Endothelial cell of umbilical vein (primary cell): ENCODE results near the gene P3H1. TPM values are rescaled to one million over a fixed set of nuclear protein-coding genes. Genes with fewer than 3 reads are reported as not detected.

ENCODE experiments used
- BruUV-seq: library from RNA; stranded (reverse); fragments of 400-500 nt; replicated peaks from 2 replicates; lab custom pipeline; 2021; lab: Mats Ljungman, UMichigan
- CTCF ChIA-PET: fragments of 300-600, 350-600 bp; sonication (Branson Sonifier 250); formaldehyde crosslinking; loops from one replicate; lab custom pipeline; 2021; ENCODE audit warnings: antibody characterized with exemption, inconsistent platforms; lab: Charles Lee
- POLR2A ChIA-PET: fragments of 300-600, 350-600 bp; sonication (Branson Sonifier 250); formaldehyde crosslinking; loops from one replicate; lab custom pipeline; 2021; ENCODE audit warnings: antibody characterized with exemption, inconsistent platforms; lab: Charles Lee
- DNase-seq: peaks from one replicate; pipeline ENCODE4 v3.0.0-alpha.2; 2011; ENCODE audit warnings: low read depth, low spot score
- FAIRE-seq: peaks from 2 replicates; lab custom pipeline; 2011; peaks lifted over from hg19 to GRCh38; lab: Jason Lieb, UNC
- H2AFZ ChIP-seq: 2 replicates; pipeline ENCODE4 v1.6.0; 2012; ENCODE audit warnings: low read depth, low read length, control low read depth, inconsistent platforms
- H3K27ac ChIP-seq: 2 replicates; pipeline ENCODE4 v1.5.1; 2011; ENCODE audit warnings: low read depth, mild to moderate bottlenecking, control low read depth, low read length, moderate library complexity; ENCODE audit not compliant: insufficient read depth
- H3K27me3 ChIP-seq, 2 experiments: 2 replicates each; pipeline versions ENCODE4 v1.6.0 to v1.6.1; 2011; ENCODE audit warnings: low read length in 2 of 2, mixed read lengths in 1 of 2; ENCODE audit not compliant: control insufficient read depth in 2 of 2, insufficient read depth in 2 of 2
- H3K36me3 ChIP-seq, 2 experiments: 2 replicates in 1 of 2; 3 replicates in 1 of 2; pipeline ENCODE4 v1.5.1; 2011; ENCODE audit warnings: low read length in 2 of 2, mild to moderate bottlenecking in 1 of 2, moderate library complexity in 1 of 2; ENCODE audit not compliant: control insufficient read depth in 2 of 2, insufficient read depth in 2 of 2; ENCODE audit errors: extremely low read depth in 1 of 2
- H3K4me1 ChIP-seq: 3 replicates; pipeline ENCODE4 v1.5.1; 2011; ENCODE audit warnings: mild to moderate bottlenecking, low read length; ENCODE audit not compliant: control insufficient read depth, insufficient read depth; ENCODE audit errors: extremely low read depth
- H3K4me2 ChIP-seq: 2 replicates; pipeline ENCODE4 v1.6.1; 2011; ENCODE audit warnings: low read length, control low read depth, mixed read lengths; ENCODE audit not compliant: insufficient read depth
- H3K4me3 ChIP-seq, 3 experiments: fragments of 200-600 bp in 1 of 3; sonication (generic), shearing (Covaris generic) in 1 of 3; replicated peaks in 1 of 3; 2 replicates each; pipeline ENCODE4 v1.5.1; 2011 to 2016; ENCODE audit warnings: control low read depth in 3 of 3, low read length in 3 of 3, mild to moderate bottlenecking in 2 of 3, inconsistent platforms in 1 of 3, low read depth in 1 of 3, moderate library complexity in 1 of 3; ENCODE audit not compliant: insufficient read depth in 1 of 3
- H3K79me2 ChIP-seq: 2 replicates; pipeline ENCODE4 v1.6.0; 2012; ENCODE audit warnings: low read length, inconsistent platforms; ENCODE audit not compliant: control insufficient read depth, insufficient read depth
- H3K9ac ChIP-seq: replicated peaks from 2 replicates; pipeline ENCODE3; 2011; ENCODE audit warnings: low read length, control low read depth; ENCODE audit not compliant: insufficient read depth; ENCODE audit errors: extremely low read depth
- H3K9me1 ChIP-seq: replicated peaks from 3 replicates; pipeline ENCODE4 v1.6.0; 2011; ENCODE audit warnings: mild to moderate bottlenecking, low read length; ENCODE audit not compliant: control insufficient read depth, insufficient read depth; ENCODE audit errors: extremely low read depth
- H3K9me3 ChIP-seq: replicated peaks from 2 replicates; pipeline ENCODE4 v1.5.1; 2012; ENCODE audit warnings: low read length, inconsistent platforms; ENCODE audit not compliant: control insufficient read depth, insufficient read depth
- H4K20me1 ChIP-seq: replicated peaks from 2 replicates; pipeline ENCODE3; 2011; ENCODE audit warnings: mild to moderate bottlenecking, low read length; ENCODE audit not compliant: control insufficient read depth, insufficient read depth; ENCODE audit errors: extremely low read depth
- FOS ChIP-seq: IDR thresholded peaks from 2 replicates; pipeline ENCODE4 v1.6.1; 2011; ENCODE audit warnings: mild to moderate bottlenecking, low read length, moderate library complexity, borderline replicate concordance; ENCODE audit not compliant: insufficient read depth
- GATA2 ChIP-seq: IDR thresholded peaks from 2 replicates; pipeline ENCODE4 v1.7.0; 2011; ENCODE audit warnings: low read depth, mild to moderate bottlenecking, moderate library complexity, mixed read lengths, low read length; ENCODE audit not compliant: insufficient read length, insufficient read depth
- POLR2AphosphoS5 ChIP-seq: IDR thresholded peaks from 2 replicates; pipeline ENCODE4 v1.6.1; 2012; ENCODE audit warnings: low read depth, mild to moderate bottlenecking, control low read depth, low read length, moderate library complexity; ENCODE audit not compliant: insufficient read depth
- dilution Hi-C: fragments of 300-500 bp; cut with MboI; formaldehyde crosslinking; loops from one replicate; pipeline ENCODE4 v1.15.0; 2019; ENCODE audit warnings: low sequenced_read_pairs; ENCODE audit not compliant: extremely low pct_ligation_motif_present
- intact Hi-C: fragments of 100-400 bp; cut with micrococcal nuclease; formaldehyde crosslinking; loops from one replicate; pipeline ENCODE4 v1.10.0; 2022
- polyA plus RNA-seq, 4 experiments: library from polyadenylated mRNA; depleted of rRNA in 3 of 4; stranded (reverse) in 3 of 4; unstranded in 1 of 4; fragments of >200 nt; gene quantifications; 2 replicates each; pipeline versions ENCODE4 v1.2.1 to v1.2.3, GENCODE V29; 2011 to 2012; ENCODE audit warnings: missing spikeins in 1 of 4
- total RNA-seq: library from RNA; stranded (reverse); gene quantifications from 2 replicates; pipeline ENCODE4 v1.2.3, GENCODE V29; 2021
- TF ChIP-seq, protein P1 (sequence below): IDR thresholded peaks from 2 replicates; pipeline ENCODE4 v1.6.1; 2011; ENCODE audit not compliant: insufficient read depth, insufficient read length

P3H1 gene
- total and polyA plus RNA-seq, 2 donors (not counting 3 experiments of a cell fraction or from before 2014, with no cell fraction given): 136 to 194 TPM

DNA sequence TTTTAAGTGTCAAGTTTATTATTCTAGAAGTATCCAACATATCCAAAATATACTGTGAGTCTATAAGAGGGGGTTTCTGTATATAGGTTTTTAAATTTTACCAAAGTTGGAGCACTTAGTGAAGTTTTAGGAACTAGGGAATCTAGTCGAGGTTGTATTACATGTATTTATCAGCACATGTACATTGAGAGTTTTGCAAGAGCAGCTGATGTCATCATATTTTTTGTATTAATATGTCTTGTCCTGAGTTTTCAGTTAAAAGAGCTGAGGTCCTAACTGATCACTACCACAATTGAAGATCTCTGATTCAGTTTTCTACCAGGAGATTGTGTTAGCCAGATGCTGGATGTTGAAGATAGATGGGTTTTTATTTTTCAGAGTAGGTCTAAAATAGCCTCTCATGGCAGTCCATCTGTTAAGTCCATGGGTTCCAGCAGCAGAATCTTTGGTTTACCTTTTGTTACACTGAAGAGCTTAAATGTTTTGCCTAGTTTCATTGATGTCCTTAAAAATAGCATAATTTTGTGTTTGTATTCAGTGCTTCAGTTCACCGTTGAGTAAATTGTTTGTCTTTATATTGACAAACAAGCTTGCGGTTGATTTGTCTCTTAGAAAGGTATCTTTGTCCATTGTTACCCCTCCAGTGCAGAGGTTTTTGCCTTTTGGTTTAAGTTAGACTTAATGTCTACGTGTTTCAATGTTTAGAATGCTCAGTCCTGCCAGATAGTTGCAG, 68.6 kb downstream of the P3H1 start:
- H3K4me1 ChIP-seq: no peaks in the 10 kb centered on the region
- dilution Hi-C loops: no loop called here
- no peaks in the 10 kb centered on the region for H3K9me1 ChIP-seq
- FAIRE-seq (no peak), DNase-seq (no peak)
- H3K9me3 ChIP-seq: no peaks in the 10 kb centered on the region
- no peak overlapping the region for H3K27ac ChIP-seq
- H3K4me3 ChIP-seq: no peak overlapping the region
- CTCF ChIA-PET: no interaction called here
- H2AFZ ChIP-seq: no peak overlapping the region
- POLR2A ChIA-PET: no interaction called here
- no peak overlapping the region for H3K4me2 ChIP-seq
- TF ChIP-seq, protein P1, sequence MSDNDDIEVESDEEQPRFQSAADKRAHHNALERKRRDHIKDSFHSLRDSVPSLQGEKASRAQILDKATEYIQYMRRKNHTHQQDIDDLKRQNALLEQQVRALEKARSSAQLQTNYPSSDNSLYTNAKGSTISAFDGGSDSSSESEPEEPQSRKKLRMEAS: no peak
- no peak for TF ChIP-seq GATA2
- TF ChIP-seq POLR2AphosphoS5: no peak
- TF ChIP-seq FOS: no peak
- no peak overlapping the region for H3K9ac ChIP-seq
- H3K27me3 ChIP-seq: no peaks in the 10 kb centered on the region
- peaks cover 39 to 57% of the 10 kb centered on the region in 2 experiments for H3K36me3 ChIP-seq
- H4K20me1 ChIP-seq: peaks cover 12% of the 10 kb centered on the region
- no TSS peak for BruUV-seq
- H3K79me2 ChIP-seq: peaks cover 77% of the 10 kb centered on the region
- intact Hi-C loops: no loop called here

Other genes starting within 250 kb of the P3H1 start
- 49.3 and 52.1 TPM in 2 replicates for gene PPIH, start 108.6 kb downstream of the P3H1 start, total RNA-seq
- 40.0 and 55.2 TPM in 2 replicates for gene PPIH, start 108.6 kb downstream of the P3H1 start, polyA plus RNA-seq
- 783 and 829 TPM in 2 replicates for gene YBX1, start 84.6 kb downstream of the P3H1 start, total RNA-seq
- 271 and 430 TPM in 2 replicates for gene YBX1, start 84.6 kb downstream of the P3H1 start, polyA plus RNA-seq
- not detected in 2 replicates for gene CLDN19, start 26.8 kb downstream of the P3H1 start, total RNA-seq
- not detected in 2 replicates for gene CLDN19, start 26.8 kb downstream of the P3H1 start, polyA plus RNA-seq
- 4.0 and 7.4 TPM in 2 replicates for gene C1orf50, start 221 bp upstream of the P3H1 start, total RNA-seq
- gene C1orf50, start 221 bp upstream of the P3H1 start, polyA plus RNA-seq: 2.8 and 4.8 TPM in 2 replicates
- not detected in 2 replicates for gene TMEM269, start 18.0 kb upstream of the P3H1 start, total RNA-seq
- 0.03 TPM in 1 of 2 replicates, not detected in the other for gene TMEM269, start 18.0 kb upstream of the P3H1 start, polyA plus RNA-seq
- gene ERMAP, start 50.1 kb upstream of the P3H1 start, total RNA-seq: 7.8 and 7.9 TPM in 2 replicates
- 6.7 and 8.6 TPM in 2 replicates for gene ERMAP, start 50.1 kb upstream of the P3H1 start, polyA plus RNA-seq
- gene SVBP, start 50.4 kb upstream of the P3H1 start, total RNA-seq: 24.1 and 24.7 TPM in 2 replicates
- 15.1 and 18.1 TPM in 2 replicates for gene SVBP, start 50.4 kb upstream of the P3H1 start, polyA plus RNA-seq
- gene ZNF691, start 79.6 kb upstream of the P3H1 start, total RNA-seq: 6.6 and 7.4 TPM in 2 replicates
- gene ZNF691, start 79.6 kb upstream of the P3H1 start, polyA plus RNA-seq: 6.9 TPM in 2 replicates
- gene SLC2A1, start 191.8 kb upstream of the P3H1 start, total RNA-seq: 38.7 and 42.2 TPM in 2 replicates
- 46.5 and 52.5 TPM in 2 replicates for gene SLC2A1, start 191.8 kb upstream of the P3H1 start, polyA plus RNA-seq